Breast epithelium (tissue), 4 donors: ENCODE results near the gene BAG3. TPM values are rescaled to one million over a fixed set of nuclear protein-coding genes. Genes with fewer than 3 reads are reported as not detected.

ENCODE experiments used
- DNase-seq, 2 donors: peaks; one replicate each; pipeline ENCODE4 v3.0.0-alpha.2; 2019; ENCODE audit warnings: low spot score in 2 of 2
- H3K27ac ChIP-seq, 2 donors: fragments of 200-600 bp; sonication (generic) in 1 of 2; one replicate each; pipeline ENCODE4 v1.5.1; 2016 to 2019; ENCODE audit warnings: mild to moderate bottlenecking in 1 of 2
- H3K27me3 ChIP-seq, 2 donors: fragments of 200-600 bp; sonication (generic) in 1 of 2; one replicate each; pipeline versions ENCODE4 v1.5.1 to v1.6.0; 2017 to 2019; ENCODE audit warnings: control low read depth in 1 of 2, mild to moderate bottlenecking in 1 of 2
- H3K36me3 ChIP-seq: fragments of 200-600 bp; one replicate; pipeline ENCODE4 v1.5.1; 2019
- H3K4me1 ChIP-seq, 2 donors: fragments of 200-600 bp; sonication (generic); one replicate each; pipeline ENCODE4 v1.5.1; 2016 to 2019; ENCODE audit warnings: control low read depth in 1 of 2
- H3K4me3 ChIP-seq, 3 donors: fragments of 200-600 bp; sonication (generic); 1 replicate in 2 of 3; 2 replicates in 1 of 3; pipeline ENCODE4 v1.5.1; 2016 to 2019; ENCODE audit warnings: mild to moderate bottlenecking in 3 of 3, moderate library complexity in 2 of 3
- H3K9me3 ChIP-seq, 2 donors: fragments of 200-600 bp; sonication (generic) in 1 of 2; one replicate each; pipeline ENCODE4 v1.5.1; 2016 to 2019; ENCODE audit warnings: control low read depth in 1 of 2
- CTCF ChIP-seq, 3 donors: fragments of 450-650 bp; IDR thresholded peaks; one replicate each; pipeline ENCODE4 v1.5.1; 2016 to 2017; ENCODE audit warnings: antibody characterized with exemption in 3 of 3, mild to moderate bottlenecking in 3 of 3, moderate library complexity in 3 of 3
- POLR2A ChIP-seq: fragments of 450-650 bp; IDR thresholded peaks from one replicate; pipeline ENCODE4 v1.6.1; 2016; ENCODE audit warnings: antibody characterized with exemption, mild to moderate bottlenecking, moderate library complexity
- POLR2AphosphoS5 ChIP-seq, 3 donors: sonication (generic); formaldehyde crosslinking; IDR thresholded peaks; one replicate each; pipeline ENCODE4 v1.6.1; 2017; ENCODE audit warnings: antibody characterized with exemption in 3 of 3
- intact Hi-C: fragments of 100-400 bp; cut with DNase I; formaldehyde crosslinking; loops from one replicate; pipeline ENCODE4 v1.15.1; 2023; ENCODE audit warnings: low total_unique reads
- total RNA-seq, 3 donors: library from RNA; depleted of rRNA; stranded (reverse); fragments of >200 nt; gene quantifications; one replicate each; pipeline ENCODE4 v1.1.0, GENCODE V29; 2016

Gene BAG3
- total RNA-seq, 3 donors from 2014 or later = 17.1 to 29.9 (median 23.9) TPM

- H3K4me3 ChIP-seq = no peak overlapping the region
- TF ChIP-seq POLR2A (no peak), POLR2AphosphoS5 (IDR thresholded peaks at IDR 0.05) (no peak), CTCF (IDR thresholded peaks at IDR 0.05) (no peak)
- H3K27me3 ChIP-seq = no peaks in the 10 kb centered on the region
- no peaks in the 10 kb centered on the region for H3K4me1 ChIP-seq
- no peaks in the 10 kb centered on the region for H3K36me3 ChIP-seq
- H3K27ac ChIP-seq = no peak overlapping the region
- DNase-seq = no peak
- intact Hi-C loops = no loop called here
- H3K9me3 ChIP-seq = no peaks in the 10 kb centered on the region
Observed at GRCh38 chr10:119609516-119609915, 41.7 kb upstream of the BAG3 start.

- Histone ChIP-seq H3K9me3 (no peaks in the 10 kb centered on the region), H3K27ac (no peak overlapping the region), H3K36me3 (no peaks in the 10 kb centered on the region), H3K4me3 (no peak overlapping the region), H3K27me3 (no peaks in the 10 kb centered on the region), H3K4me1 (no peaks in the 10 kb centered on the region)
- TF ChIP-seq POLR2AphosphoS5 (IDR thresholded peaks at IDR 0.05) = no peak
- no peak for TF ChIP-seq POLR2A
- no peak for TF ChIP-seq CTCF (IDR thresholded peaks at IDR 0.05)
- intact Hi-C loops = no loop called here
- DNase-seq = no peak
Observed at GRCh38 chr10:119611433-119611832, 39.7 kb upstream of the BAG3 start.

GRCh38 chr10:119613741-119614140 lies 37.4 kb upstream of the BAG3 start:
- H3K27me3 ChIP-seq = no peaks in the 10 kb centered on the region
- DNase-seq = no peak
- intact Hi-C loops = no loop called here
- TF ChIP-seq POLR2AphosphoS5 (IDR thresholded peaks at IDR 0.05) = no peak
- no peak for TF ChIP-seq CTCF (IDR thresholded peaks at IDR 0.05)
- TF ChIP-seq POLR2A = no peak
- H3K4me3 ChIP-seq = no peak overlapping the region
- H3K27ac ChIP-seq = no peak overlapping the region
- H3K36me3 ChIP-seq = no peaks in the 10 kb centered on the region
- H3K9me3 ChIP-seq = no peaks in the 10 kb centered on the region
- no peaks in the 10 kb centered on the region for H3K4me1 ChIP-seq

- H3K4me1 ChIP-seq = no peaks in the 10 kb centered on the region
- intact Hi-C loops = no loop called here
- H3K27me3 ChIP-seq = no peaks in the 10 kb centered on the region
- no peak overlapping the region for H3K27ac ChIP-seq
- no peak for DNase-seq
- no peaks in the 10 kb centered on the region for H3K36me3 ChIP-seq
- H3K4me3 ChIP-seq = no peak overlapping the region
- no peak for TF ChIP-seq POLR2AphosphoS5 (IDR thresholded peaks at IDR 0.05)
- no peak for TF ChIP-seq CTCF (IDR thresholded peaks at IDR 0.05)
- no peak for TF ChIP-seq POLR2A
- no peaks in the 10 kb centered on the region for H3K9me3 ChIP-seq
Observed at GRCh38 chr10:119614686-119615085, 36.5 kb upstream of the BAG3 start.

GRCh38 chr10:119616882-119617570 lies 34.2 kb upstream of the BAG3 start:
- H3K9me3 ChIP-seq = no peaks in the 10 kb centered on the region
- H3K27ac ChIP-seq = no peak overlapping the region
- no peaks in the 10 kb centered on the region for H3K4me1 ChIP-seq
- H3K36me3 ChIP-seq = no peaks in the 10 kb centered on the region
- H3K27me3 ChIP-seq = no peaks in the 10 kb centered on the region
- intact Hi-C loops = no loop called here
- TF ChIP-seq POLR2AphosphoS5 (IDR thresholded peaks at IDR 0.05) = no peak
- no peak for DNase-seq
- no peak overlapping the region for H3K4me3 ChIP-seq
